HG02610 (cell line): ENCODE results near the gene GDF11.
A peak's percentile ranks its signal among the peaks of the same experiment; 100 is the strongest.
"Not testable (repeated sequence)": the region's sequence is repeated elsewhere in the genome, so short reads cannot be mapped to it uniquely, and the experiment has no call there.

Experiments used
- ATAC-seq: cut with Tn5 transposase; IDR thresholded peaks from one replicate; pipeline ENCODE4 v1.9.1; 2021; ENCODE audit warnings: mild to moderate bottlenecking, moderate library complexity; ENCODE audit not compliant: unreplicated experiment

The GDF11 gene

DNA sequence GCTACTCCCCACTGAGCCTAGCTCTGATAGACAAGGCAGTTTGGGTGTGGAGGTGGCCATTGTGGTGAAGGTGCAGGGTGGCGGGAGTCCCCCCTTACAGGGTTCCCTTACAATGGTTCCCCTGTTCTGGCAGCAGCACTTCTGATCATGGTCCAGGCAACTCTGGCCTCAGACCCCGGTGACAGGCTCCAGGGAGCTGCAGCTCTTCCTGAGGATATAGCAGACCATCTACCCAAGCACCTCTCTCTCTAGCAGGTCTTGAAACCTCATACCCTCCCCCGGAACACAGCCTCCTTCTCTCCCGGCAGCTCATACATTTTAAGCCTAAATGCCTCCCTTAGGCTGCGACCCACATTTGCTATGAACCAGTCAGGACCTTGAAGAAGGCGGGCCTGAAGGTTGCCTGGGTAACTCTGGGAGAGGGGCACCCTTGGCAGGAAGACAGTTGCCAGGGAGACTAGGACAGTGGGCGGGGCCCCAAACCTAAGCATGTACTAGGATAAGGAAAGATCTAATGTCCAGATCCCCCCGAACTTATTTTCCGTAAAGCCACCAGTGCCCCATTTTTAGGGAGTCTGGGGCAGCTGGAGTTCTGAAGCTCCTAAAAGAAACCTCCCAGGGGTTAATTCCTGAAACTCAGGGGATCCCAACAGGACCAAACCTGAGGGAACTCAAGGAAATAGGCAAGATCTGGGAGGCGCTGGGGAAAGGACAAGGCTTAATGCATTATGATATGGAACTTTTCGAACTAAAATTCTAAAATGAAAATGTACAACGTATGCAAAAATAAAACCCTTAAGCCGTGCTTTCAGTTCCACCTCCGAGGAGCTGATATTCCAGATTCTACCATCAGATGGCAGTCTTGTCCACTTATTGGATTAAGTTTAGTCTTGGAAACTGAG lies 4.5 kb upstream of the GDF11 start:
- peak; percentile 85 for ATAC-seq

DNA sequence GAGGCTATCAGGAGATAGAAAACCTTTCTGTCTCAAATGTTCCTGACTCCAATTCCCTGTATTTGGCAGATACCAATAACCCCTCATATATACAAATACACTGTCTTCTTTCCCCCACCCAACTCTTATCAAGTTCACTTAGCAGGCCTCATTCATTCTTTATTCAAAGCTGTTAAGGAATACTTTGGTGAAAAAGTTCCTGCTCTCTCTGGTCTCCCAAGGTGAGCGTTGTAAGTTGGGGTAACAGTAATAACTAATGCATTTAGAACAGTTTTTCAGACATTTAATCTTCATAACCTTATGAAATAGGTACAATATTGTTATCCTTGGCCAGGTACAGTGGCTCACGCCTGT lies 3.9 kb upstream of the GDF11 start:
- no peak for ATAC-seq

DNA sequence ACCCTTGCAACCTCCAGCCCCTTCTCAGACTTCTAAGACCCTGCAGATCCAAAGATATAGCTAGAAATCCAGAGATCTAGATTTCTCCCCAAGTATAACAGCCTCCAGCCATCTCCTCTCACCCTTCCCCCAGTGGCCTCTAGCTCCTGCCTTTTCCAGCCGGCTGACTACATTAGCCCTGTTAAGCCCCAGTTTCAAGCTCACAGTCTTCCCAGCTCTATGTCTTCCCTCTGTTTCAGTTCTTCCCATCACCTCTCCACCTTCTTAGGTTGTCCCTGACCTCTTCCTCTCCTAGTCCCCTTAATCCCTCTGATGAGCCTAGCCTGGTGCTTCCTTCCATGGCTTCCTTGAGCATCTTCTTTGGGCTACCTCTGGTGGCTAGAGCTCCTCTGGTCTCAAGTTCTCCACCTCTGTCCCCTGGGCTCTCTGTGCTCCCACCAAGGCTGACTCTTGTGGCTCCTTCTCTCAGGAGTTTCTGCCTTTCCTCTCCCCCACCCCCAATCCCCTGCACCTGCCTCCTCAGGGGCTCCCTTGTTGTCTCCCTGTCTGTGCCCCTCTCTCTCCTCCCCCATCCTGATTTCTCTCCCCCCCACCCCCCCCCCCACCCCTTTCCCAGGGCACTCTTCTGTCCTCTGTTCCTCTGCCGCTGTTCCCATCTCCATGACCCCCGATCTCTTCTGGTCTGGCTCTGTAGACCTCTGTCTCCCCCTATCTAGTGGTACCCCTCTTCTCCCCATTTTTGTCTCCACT lies 816 bp upstream of the GDF11 start:
- no peak for ATAC-seq

DNA sequence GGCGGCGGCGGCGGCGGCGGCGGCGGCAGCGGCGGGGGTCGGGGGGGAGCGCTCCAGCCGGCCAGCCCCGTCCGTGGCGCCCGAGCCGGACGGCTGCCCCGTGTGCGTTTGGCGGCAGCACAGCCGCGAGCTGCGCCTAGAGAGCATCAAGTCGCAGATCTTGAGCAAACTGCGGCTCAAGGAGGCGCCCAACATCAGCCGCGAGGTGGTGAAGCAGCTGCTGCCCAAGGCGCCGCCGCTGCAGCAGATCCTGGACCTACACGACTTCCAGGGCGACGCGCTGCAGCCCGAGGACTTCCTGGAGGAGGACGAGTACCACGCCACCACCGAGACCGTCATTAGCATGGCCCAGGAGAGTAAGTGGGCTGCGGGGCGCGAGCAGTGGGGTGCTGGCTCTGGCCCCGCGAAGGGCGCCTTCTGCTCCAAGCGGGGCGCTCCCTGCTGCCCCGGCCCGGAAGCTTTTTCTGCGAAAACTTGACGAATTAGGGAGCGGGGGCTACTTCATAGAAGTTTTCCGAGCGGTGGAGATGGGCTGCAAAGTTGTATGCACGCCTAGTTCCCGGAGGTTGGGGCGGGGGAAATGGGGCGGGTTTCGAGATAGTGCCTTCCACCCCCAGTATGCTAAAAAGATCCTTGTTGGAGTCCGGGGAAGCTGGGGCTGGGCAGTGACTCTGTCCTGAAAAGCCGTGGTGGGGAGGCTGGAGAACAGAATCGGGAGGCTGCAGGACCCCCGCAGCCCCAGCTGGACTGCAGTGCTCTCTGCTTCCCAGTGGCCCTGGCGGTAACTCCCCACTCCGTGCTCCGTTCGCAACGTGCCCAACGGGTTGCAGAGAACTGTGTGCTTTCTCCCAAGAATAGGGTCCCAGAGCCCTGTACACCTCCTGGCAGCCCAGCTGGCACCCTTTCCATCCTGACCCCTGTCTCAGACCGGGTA lies 751 bp downstream of the GDF11 start:
- peak; percentile 37 for ATAC-seq

DNA sequence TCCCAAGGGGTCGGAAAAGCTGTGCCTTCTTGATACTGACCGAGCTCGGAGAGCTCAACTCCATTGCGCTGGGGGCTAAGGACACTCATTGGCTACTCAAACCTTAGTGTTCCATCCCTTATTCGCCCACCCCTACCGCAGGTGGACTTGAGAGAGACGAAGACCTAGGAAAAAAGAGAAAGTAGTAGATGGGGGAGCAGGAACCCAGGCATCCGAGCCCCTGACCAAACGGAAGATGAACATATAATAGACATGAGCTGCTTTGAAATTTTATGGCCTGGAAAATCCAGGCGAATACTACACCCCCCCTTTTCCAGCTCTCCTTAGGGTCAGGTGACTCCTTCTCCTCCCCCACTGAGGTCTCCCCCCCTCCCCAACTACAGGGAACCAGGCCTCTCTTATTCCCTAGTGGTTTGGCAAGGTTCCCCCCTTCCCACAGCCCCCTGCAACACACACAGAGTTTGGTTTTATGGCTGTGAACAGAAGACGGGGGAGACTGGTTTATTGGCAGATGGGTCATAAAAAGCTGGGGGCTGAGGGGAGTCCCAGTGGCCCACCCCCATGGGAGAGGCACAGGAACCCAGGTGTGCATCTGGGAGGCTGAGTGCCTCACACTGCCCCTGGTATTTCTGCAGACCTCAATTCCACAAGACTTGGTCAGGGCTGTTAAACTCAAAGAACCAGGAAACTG lies 1.6 kb downstream of the GDF11 start:
- no peak for ATAC-seq

DNA sequence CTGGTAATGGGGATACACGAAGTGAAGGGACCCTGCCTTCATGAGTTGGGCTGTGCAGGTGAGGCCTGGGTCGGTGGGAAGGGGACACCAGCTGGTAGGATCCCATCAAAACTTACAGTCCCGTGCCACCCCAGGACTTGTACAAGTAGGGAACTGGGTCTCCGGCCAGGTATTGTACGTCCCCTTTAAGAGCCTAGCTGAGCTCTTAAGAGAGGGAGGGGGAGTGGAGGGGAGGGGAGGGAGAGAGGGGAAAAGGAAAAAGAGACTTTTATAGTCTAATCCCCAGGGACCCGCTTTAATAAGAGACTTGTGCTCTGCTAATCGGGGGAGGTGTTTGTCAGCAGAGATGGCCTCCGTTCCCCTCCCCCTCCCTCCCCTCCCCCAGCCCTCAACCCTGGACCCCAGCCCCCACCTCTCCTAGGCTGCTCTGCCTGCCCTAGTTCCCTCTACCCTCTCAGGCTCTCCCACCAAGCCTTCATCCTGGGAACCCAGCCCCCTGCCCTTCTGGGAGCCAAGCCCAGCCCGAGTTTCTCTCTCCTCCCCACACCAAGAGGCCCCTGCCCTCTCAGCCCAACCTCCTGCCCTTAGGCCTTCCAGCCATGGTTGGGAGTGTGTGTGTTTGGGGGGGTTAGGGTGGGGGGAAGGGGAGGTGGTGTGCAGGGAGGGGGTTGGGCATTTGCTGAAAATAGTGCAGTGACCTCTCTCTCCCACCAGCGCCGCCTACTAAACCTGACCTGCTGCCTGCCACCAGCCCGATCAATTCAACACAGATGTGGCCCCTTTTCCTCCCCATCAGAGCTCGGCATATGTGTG lies 2.6 kb downstream of the GDF11 start:
- no peak for ATAC-seq

DNA sequence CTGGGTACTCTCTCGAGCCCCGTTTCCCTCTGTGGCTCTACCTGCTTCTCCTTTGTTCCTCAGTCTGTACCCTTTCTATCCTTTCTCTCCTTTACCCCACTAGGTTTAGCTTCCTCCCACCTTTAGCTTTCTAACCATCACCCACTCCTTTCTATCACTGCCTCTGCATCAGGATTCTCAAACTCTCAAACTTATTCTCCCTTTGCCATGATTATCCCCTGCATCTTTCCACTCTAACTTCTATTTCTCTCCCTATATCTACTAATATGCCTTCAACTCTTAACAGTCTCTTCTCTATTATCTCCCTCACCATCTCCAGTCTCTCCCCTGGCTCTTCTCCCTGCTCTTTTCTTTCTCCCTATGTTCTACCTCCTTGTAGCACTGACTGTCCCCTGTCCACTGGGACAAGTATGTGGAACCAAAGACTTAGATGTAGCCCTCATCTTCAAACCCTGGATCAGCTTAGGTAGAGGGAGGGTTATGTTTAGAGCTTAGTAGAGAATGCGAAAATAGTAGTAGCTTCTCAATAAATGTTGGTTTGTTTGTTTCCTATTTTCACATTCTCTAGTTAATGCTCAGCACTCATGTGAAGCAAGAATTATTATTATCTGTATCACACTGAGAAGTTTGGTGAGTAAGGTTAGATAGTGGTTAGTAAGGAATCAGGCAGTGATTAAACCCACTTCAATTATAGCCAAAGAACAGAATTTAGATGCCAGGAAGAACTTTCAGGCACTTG lies 3.4 kb downstream of the GDF11 start:
- ATAC-seq: no peak

DNA sequence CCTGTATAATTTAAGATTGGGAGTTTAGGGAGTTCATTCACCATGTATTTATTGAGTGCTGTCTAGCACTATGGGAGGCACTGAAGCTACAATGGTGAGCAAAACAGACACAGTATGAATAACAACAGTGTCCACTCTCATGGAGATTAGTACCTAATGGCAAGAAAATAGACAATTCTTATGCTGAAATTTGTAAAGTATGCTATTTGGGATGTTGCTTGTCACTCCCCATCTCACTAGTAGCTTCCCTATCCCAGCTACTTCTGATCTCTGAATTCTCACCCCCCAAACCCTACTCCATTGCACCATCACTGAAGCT lies 4.0 kb downstream of the GDF11 start:
- ATAC-seq: no peak

DNA sequence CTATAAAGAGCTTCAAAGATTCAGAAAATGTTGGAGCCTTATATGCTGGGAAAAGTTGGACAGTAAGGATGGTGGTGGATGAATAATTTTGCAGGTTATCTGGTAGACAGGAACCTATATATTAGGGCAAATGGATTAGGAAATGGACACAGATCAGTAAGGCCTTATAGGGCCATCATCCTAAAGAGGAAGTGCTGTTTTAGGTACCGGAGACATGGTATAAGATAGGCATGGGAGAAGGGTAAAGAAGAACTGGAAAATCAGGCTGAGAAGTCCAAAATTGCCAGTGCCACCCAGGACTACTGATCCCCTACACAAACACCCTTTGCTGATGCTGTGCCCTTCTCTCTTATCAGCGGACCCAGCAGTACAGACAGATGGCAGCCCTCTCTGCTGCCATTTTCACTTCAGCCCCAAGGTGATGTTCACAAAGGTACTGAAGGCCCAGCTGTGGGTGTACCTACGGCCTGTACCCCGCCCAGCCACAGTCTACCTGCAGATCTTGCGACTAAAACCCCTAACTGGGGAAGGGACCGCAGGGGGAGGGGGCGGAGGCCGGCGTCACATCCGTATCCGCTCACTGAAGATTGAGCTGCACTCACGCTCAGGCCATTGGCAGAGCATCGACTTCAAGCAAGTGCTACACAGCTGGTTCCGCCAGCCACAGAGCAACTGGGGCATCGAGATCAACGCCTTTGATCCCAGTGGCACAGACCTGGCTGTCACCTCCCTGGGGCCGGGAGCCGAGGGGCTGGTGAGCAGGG lies 5.5 kb downstream of the GDF11 start:
- ATAC-seq: no peak

DNA sequence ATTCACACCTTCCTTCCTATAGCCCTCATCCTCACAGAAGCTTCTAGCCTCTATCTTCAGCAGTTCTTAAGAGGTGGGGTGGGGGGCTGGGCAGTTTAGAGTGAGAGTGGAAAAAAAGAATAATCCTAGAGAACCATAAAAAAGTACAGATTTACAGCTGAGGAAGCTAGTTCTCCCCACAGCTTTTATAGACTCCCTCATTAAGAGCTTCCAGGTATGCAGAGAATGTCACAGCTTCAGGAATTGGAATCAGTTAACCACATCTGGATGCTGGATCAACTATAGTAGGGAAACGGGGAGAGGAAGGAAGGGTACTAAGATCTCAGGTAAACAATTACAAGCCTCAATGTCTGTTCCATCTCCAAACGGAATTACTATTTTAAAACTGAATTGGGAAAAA lies 12.3 kb downstream of the GDF11 start:
- ATAC-seq: no peak

DNA sequence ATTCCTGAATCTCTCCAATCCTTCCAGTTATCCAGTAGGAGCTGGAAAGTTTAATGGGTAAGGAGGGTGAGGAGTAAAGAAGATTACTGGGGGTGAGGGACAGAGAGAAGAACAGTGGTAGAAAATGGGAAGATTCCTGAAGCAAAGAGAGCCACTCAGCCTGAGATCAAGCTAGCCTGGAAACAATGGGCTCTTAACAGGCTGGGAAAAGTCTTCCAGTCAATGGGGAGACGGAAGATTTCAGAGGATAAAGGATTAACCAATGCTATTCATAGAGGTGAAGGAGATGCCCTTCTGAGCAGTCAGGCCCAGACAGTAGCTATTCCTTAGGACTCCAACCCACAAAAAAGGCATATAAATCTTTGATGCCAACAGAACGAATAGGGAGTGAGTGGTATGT lies 14.8 kb downstream of the GDF11 start:
- no peak for ATAC-seq

DNA sequence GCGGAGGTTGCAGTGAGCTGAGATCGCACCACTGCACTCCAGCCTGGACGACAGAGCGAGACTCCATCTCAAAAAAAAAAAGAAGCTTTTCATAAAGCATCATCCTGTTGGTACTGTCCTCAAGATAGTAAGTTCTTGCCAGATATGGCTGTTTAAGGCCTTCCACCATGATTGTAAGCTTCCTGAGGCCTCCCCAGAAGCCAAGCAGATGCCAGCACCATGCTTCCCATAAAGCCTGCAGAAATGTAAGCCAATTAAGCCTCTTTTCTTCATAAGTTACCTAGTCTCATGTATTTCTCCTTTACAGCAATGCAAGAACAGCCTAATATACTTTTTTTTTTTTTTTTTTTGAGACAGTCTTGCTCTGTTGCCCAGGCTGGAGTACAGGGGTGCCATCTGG lies 15.7 kb downstream of the GDF11 start:
- ATAC-seq: not testable (repeated sequence)

DNA sequence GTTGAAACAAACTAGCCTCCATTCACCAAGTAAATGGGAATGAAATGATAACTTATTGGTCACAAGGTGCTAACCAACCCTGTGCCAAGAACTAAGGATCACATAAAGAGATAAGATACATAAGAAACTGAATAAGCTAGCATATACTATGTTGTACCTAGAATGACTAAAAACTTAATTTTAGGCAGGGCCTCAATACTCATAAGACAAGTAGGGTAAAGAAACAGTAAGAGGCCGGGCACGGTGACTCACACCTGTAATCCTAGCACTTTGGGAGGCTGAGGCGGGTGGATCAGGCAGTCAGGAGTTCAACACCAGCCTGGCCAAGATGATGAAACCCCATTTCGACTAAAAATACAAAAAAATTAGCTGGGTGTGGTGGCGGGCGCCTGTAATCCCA lies 17.7 kb downstream of the GDF11 start:
- ATAC-seq: no peak

DNA sequence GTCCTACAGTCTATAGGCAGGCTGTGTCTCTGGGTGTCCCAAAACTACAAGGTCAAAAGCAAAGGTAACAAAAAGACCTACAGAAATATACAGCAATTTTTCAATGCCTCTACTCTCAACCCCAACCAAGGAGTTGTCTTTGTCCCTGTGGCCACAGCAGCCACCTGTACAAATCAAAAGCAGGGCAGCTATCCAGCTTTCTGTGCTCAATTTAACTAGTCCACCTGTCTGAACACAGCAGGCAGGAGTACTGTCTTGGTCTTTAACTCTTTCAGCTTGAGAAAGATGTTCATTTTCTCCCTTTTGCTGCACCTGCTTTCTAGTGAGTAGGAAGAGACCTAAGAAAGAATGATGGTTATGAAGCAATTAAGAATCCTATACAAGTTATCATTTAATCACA lies 19.7 kb downstream of the GDF11 start:
- no peak for ATAC-seq

DNA sequence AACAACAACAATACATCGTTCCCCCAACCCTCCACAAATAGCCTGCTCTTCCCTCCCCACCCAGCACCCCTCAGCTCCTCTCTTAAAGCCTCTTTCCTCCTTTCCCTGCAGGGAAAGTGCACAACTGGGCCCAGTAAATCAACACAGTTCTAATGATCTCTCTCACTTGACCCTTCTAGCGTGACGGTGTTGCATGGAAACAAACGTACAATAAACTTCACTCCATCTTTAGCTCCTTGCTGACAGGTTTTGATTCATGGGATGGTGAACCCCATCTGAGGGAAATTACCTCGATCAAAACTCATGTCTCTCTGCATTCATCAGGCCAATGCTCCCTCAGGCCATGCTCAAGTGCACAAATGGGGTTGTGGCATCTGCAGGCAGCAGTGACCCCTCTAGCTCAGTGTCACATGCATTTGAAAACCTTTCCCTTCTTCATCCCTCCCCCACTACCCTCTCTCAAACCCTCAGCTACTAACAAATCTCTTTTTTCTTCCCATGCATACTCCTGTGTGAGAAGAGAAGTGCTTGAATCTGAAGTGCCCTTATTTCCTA lies 22.9 kb downstream of the GDF11 start:
- no peak for ATAC-seq

DNA sequence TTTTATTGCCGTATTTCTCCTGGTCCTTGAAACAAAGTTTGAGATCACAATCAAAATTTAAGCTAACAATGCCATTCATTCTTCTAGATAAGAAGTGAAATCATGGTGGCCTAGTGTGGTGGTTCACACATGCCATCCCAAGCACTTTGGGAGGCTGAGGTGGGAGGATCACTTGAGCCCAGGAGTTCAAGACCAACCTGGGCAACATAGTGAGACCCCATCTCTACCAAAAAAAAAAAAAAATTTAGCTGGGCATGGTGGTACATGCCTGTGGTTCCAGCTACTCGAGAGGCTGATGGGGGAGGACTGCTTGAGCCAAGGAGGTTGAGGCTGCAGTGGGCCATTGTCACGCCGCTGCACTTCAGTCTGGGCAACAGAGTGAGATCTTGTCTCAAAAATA lies 24.2 kb downstream of the GDF11 start:
- no peak for ATAC-seq

DNA sequence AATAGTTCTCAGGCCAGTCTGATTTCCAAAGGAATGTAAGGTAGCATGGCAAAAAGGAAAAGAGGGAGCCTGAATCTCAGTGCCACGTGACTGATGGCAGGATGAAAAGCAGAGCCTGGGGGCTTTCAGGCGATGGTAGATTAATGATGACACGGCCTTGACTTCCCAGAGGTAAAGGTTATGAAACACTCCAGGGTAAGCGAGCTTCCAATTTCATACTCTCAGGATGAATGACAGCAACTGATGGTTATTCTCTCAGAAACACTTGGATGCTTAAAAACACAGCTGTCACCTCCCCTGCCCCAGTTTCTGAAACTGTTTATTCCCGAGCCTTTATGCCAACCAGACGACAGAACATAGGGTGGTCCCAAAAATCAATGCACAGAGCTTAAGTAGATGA lies 28.8 kb downstream of the GDF11 start:
- ATAC-seq: no peak

DNA sequence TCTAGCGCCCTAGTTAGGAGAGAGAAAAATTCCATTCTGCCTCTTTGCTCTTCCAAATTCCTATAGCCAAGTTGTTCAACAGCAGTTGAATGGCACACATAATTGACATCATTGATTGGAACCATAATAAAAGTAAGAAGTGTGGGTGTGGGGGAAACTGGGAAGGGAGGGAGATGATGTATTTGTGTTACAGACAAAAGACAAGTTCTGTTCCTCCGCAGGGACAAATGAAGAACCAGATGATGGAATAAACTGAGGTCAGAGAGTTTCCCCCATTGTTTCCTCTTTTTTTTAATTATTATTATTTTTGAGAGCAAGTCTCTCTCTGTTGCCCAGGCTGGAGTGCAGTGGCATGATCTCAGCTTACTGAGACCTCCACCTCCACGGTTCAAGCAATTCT lies 34.9 kb downstream of the GDF11 start:
- ATAC-seq: no peak
